Measurements from ENCODE around the gene TOP2B. TPM values are rescaled to one million over a fixed set of nuclear protein-coding genes. Genes with fewer than 3 reads are reported as not detected.

Gene TOP2B
- total and polyA plus RNA-seq, 2 experiments from 2014 or later = 36.7 to 58.4 TPM

DNA sequence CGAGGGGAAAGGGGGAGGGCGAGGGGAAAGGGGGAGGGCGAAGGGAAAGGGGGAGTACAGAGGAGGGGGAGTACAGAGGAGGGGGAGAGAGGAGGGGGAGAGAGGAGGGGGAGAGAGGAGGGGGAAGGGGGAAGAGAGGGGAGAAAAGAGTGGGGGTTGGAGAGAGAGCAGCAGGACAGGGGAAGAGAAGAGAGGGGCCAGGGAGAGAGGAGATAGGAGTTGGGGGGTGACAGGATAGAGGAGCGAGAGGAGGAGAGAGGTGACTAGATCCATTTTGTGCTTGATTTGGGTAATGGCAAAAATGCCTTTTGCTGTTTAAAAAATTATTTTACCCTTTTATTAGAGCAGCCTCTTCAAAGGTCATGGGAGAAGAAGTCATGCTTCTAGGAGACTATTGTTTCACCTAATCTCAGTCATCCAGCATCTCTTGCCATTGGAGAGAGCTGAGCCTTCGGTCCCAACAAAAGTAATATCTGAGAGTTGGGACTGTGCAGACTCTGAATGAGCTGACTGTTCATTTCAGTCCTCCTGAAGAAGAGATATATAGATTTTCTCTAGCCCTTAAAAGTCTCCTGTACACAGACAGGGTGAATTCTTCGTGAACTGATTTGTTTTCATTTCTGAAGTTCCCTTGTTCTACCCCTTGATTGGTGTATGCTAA, 15.1 kb upstream of the TOP2B start:
- no peaks in the 10 kb centered on the region for H4K20me1 ChIP-seq (ENCODE audit: insufficient read depth)
- DNase-seq = no peak
- no peaks in the 10 kb centered on the region for H3K9me3 ChIP-seq (ENCODE audit: low read depth)
- TF ChIP-seq EZH2 (IDR thresholded peaks at IDR 0.05; ENCODE audit: insufficient read depth, poor library complexity, severe bottlenecking) = no peak
- no peak for TF ChIP-seq EZH2phosphoT487 (IDR thresholded peaks at IDR 0.05; ENCODE audit: insufficient read depth, low read depth)
- no peaks in the 10 kb centered on the region for H3K36me3 ChIP-seq (ENCODE audit: low read depth)
- in situ Hi-C loops (cut with MboI) = no loop called here
- no peaks in the 10 kb centered on the region for H3K4me1 ChIP-seq (ENCODE audit: insufficient read depth)
- no peak overlapping the region for H3K4me2 ChIP-seq (ENCODE audit: unreplicated experiment)
- no peak overlapping the region for H3K4me3 ChIP-seq
- H3F3A ChIP-seq (ENCODE audit: insufficient read depth) = no peaks in the 10 kb centered on the region
- H3K27ac ChIP-seq = no peak overlapping the region
- H3K9me2 ChIP-seq (ENCODE audit: insufficient read depth) = no peaks in the 10 kb centered on the region
- H3K9ac ChIP-seq = no peak overlapping the region
- H3K27me3 ChIP-seq (replicated peaks; ENCODE audit: insufficient read depth) = no peaks in the 10 kb centered on the region
- WGBS, 2 experiments (ENCODE audit: low coverage in 1 of 2, low lambda C conversion rate in 2 of 2, missing lambda C conversion rate in 2 of 2) = 61 to 79% methylated on average over 3 to 6 of the region's 6 CpGs
- no peak overlapping the region for H2AFZ ChIP-seq
- no peaks in the 10 kb centered on the region for H3K79me2 ChIP-seq (ENCODE audit: insufficient read depth)

DNA sequence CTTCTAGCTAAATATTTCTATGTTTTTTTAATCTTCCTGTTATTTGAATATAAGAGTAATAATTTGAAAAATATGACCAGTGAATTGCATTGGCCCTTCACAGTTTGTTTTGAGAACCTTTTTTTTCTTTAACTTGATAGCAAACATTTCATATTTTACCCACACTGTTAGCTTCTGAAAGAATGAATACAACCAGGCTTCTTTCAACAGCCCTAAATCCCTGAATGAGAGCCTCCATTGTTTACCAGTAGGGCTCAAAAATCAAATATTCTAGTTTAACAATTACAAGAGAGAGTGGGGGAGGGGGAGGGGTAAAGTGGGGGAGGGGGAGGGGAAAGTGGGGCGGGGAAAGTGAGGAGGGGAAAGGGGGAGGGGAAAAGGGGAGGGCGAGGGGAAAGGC, 14.5 kb upstream of the TOP2B start:
- no peaks in the 10 kb centered on the region for H3K27me3 ChIP-seq (replicated peaks; ENCODE audit: insufficient read depth)
- H3K9me3 ChIP-seq (ENCODE audit: low read depth) = no peaks in the 10 kb centered on the region
- TF ChIP-seq EZH2phosphoT487 (IDR thresholded peaks at IDR 0.05; ENCODE audit: insufficient read depth, low read depth) = no peak
- TF ChIP-seq EZH2 (IDR thresholded peaks at IDR 0.05; ENCODE audit: insufficient read depth, poor library complexity, severe bottlenecking) = no peak
- no peaks in the 10 kb centered on the region for H3K36me3 ChIP-seq (ENCODE audit: low read depth)
- no peaks in the 10 kb centered on the region for H3F3A ChIP-seq (ENCODE audit: insufficient read depth)
- no peak overlapping the region for H3K4me2 ChIP-seq (ENCODE audit: unreplicated experiment)
- H3K9ac ChIP-seq = no peak overlapping the region
- no peaks in the 10 kb centered on the region for H4K20me1 ChIP-seq (ENCODE audit: insufficient read depth)
- in situ Hi-C loops (cut with MboI) = no loop called here
- no peaks in the 10 kb centered on the region for H3K79me2 ChIP-seq (ENCODE audit: insufficient read depth)
- no peak overlapping the region for H3K27ac ChIP-seq
- H3K9me2 ChIP-seq (ENCODE audit: insufficient read depth) = no peaks in the 10 kb centered on the region
- 52 to 72% methylated on average over 2 of the region's 2 CpGs for WGBS, 2 experiments (ENCODE audit: low coverage in 1 of 2, low lambda C conversion rate in 2 of 2, missing lambda C conversion rate in 2 of 2)
- DNase-seq = no peak
- no peaks in the 10 kb centered on the region for H3K4me1 ChIP-seq (ENCODE audit: insufficient read depth)
- no peak overlapping the region for H3K4me3 ChIP-seq
- no peak overlapping the region for H2AFZ ChIP-seq

DNA sequence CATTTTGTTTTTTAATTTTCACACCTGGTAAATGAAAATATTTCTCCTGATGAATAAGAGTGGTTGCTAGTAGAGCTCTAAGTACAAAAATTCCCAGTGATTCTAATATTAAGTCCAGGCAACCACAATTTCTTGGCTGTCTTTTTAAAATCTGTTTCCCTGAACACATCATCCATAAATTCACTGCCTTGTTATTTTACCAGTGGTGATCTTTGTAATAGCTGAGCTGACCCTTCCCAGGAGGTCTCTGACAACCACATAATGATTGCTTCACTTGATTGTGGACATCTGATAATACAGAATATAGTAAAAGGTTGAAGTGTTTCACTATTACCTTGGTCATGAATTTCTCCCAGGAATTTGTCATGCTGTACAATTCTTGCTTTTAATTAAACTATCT, 13.9 kb upstream of the TOP2B start:
- no peak for TF ChIP-seq EZH2phosphoT487 (IDR thresholded peaks at IDR 0.05; ENCODE audit: insufficient read depth, low read depth)
- TF ChIP-seq EZH2 (IDR thresholded peaks at IDR 0.05; ENCODE audit: insufficient read depth, poor library complexity, severe bottlenecking) = no peak
- no peaks in the 10 kb centered on the region for H3K9me2 ChIP-seq (ENCODE audit: insufficient read depth)
- H3K36me3 ChIP-seq (ENCODE audit: low read depth) = no peaks in the 10 kb centered on the region
- in situ Hi-C loops (cut with MboI) = no loop called here
- H3K27me3 ChIP-seq (replicated peaks; ENCODE audit: insufficient read depth) = no peaks in the 10 kb centered on the region
- H3K4me3 ChIP-seq = no peak overlapping the region
- H3K4me1 ChIP-seq (ENCODE audit: insufficient read depth) = no peaks in the 10 kb centered on the region
- H3K27ac ChIP-seq = no peak overlapping the region
- no peaks in the 10 kb centered on the region for H3K79me2 ChIP-seq (ENCODE audit: insufficient read depth)
- no peak for DNase-seq
- H3K4me2 ChIP-seq (ENCODE audit: unreplicated experiment) = no peak overlapping the region
- H3F3A ChIP-seq (ENCODE audit: insufficient read depth) = no peaks in the 10 kb centered on the region
- H3K9ac ChIP-seq = no peak overlapping the region
- no peak overlapping the region for H2AFZ ChIP-seq
- H4K20me1 ChIP-seq (ENCODE audit: insufficient read depth) = no peaks in the 10 kb centered on the region
- no peaks in the 10 kb centered on the region for H3K9me3 ChIP-seq (ENCODE audit: low read depth)

DNA sequence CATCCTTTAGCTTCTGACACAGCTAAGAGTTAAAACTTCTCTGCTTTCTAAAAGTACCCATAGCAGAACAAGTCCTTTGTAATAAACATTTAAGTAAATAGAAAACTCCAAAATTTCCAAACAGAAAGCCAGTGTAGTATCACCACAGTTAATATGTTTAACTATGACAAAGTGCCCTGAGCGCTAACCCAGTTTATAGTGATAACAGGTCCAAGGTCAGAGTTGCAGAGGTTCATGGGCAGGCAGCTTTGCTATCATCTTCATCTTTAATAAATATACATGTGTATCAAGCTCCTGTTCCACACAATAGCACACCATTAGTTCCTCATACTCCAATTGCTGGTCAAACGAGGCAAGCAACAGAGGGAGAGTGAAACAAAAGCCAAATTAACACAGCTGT, 12.4 kb upstream of the TOP2B start:
- no peak overlapping the region for H2AFZ ChIP-seq

DNA sequence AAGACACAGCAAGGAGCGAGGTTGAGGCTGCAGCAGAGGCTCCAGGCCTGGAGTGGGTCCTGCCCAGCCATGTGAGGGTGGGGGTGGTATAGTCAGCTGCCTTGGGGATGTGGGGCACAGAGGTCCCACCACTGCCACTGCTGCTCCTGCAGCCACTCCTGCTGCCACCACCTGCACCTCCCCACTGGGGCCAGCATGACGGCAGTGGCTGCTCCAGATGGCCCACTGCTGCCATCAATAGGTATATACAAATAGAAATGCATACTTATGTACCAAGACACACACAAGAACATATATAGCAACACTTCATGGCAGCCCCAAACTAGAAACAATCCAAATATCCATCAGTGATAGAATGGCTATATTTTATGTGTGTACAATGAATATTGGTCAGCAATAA, 10.0 kb upstream of the TOP2B start:
- WGBS, 2 experiments (ENCODE audit: low coverage in 1 of 2, low lambda C conversion rate in 2 of 2, missing lambda C conversion rate in 2 of 2) = 15 to 28% methylated on average over 2 of the region's 2 CpGs
- in situ Hi-C loops (cut with MboI) = no loop called here

More for the DNA sequence above, 12.4 kb upstream of the TOP2B start:
- Histone ChIP-seq H3K4me2 (ENCODE audit: unreplicated experiment) (no peak overlapping the region), H3K27me3 (replicated peaks; ENCODE audit: insufficient read depth) (no peaks in the 10 kb centered on the region), H3K27ac (no peak overlapping the region), H3F3A (ENCODE audit: insufficient read depth) (no peaks in the 10 kb centered on the region), H3K79me2 (ENCODE audit: insufficient read depth) (no peaks in the 10 kb centered on the region), H3K36me3 (ENCODE audit: low read depth) (no peaks in the 10 kb centered on the region), H3K9ac (no peak overlapping the region), H3K4me1 (ENCODE audit: insufficient read depth) (no peaks in the 10 kb centered on the region), H3K9me2 (ENCODE audit: insufficient read depth) (no peaks in the 10 kb centered on the region), H3K4me3 (no peak overlapping the region), H3K9me3 (ENCODE audit: low read depth) (no peaks in the 10 kb centered on the region), H4K20me1 (ENCODE audit: insufficient read depth) (no peaks in the 10 kb centered on the region)
- DNase-seq = no peak
- TF ChIP-seq EZH2phosphoT487 (IDR thresholded peaks at IDR 0.05; ENCODE audit: insufficient read depth, low read depth) (no peak), EZH2 (IDR thresholded peaks at IDR 0.05; ENCODE audit: insufficient read depth, poor library complexity, severe bottlenecking) (no peak)
- WGBS, 2 experiments (ENCODE audit: low coverage in 1 of 2, low lambda C conversion rate in 2 of 2, missing lambda C conversion rate in 2 of 2) = 60 to 68% methylated on average over 2 of the region's 2 CpGs
- in situ Hi-C loops (cut with MboI) = no loop called here

More for the DNA sequence above, 10.0 kb upstream of the TOP2B start:
- DNase-seq = no peak
- Histone ChIP-seq H3K9ac (no peak overlapping the region), H3K27ac (no peak overlapping the region), H3K9me2 (ENCODE audit: insufficient read depth) (no peaks in the 10 kb centered on the region), H3K4me3 (no peak overlapping the region), H4K20me1 (ENCODE audit: insufficient read depth) (no peaks in the 10 kb centered on the region), H3F3A (ENCODE audit: insufficient read depth) (no peaks in the 10 kb centered on the region), H2AFZ (no peak overlapping the region), H3K4me2 (ENCODE audit: unreplicated experiment) (no peak overlapping the region), H3K4me1 (ENCODE audit: insufficient read depth) (no peaks in the 10 kb centered on the region), H3K9me3 (ENCODE audit: low read depth) (no peaks in the 10 kb centered on the region), H3K36me3 (ENCODE audit: low read depth) (no peaks in the 10 kb centered on the region), H3K79me2 (ENCODE audit: insufficient read depth) (no peaks in the 10 kb centered on the region), H3K27me3 (replicated peaks; ENCODE audit: insufficient read depth) (no peaks in the 10 kb centered on the region)
- TF ChIP-seq EZH2phosphoT487 (IDR thresholded peaks at IDR 0.05; ENCODE audit: insufficient read depth, low read depth) (no peak), EZH2 (IDR thresholded peaks at IDR 0.05; ENCODE audit: insufficient read depth, poor library complexity, severe bottlenecking) (no peak)

All from GM23248 (cell line).